BE2C (cell line): ENCODE results near the gene CAMTA1.

Experiments
- DNase-seq: peaks from one replicate; pipeline ENCODE4 v3.0.0-alpha.2; 2020
- H3K27me3 ChIP-seq: fragments of 250-450 bp; sonication (Bioruptor Pico); 2 replicates; pipeline ENCODE4 v1.5.1; 2020; ENCODE audit warnings: mild to moderate bottlenecking
- H3K36me3 ChIP-seq: fragments of 250-450 bp; sonication (Bioruptor Pico); 2 replicates; pipeline ENCODE4 v1.5.1; 2020; ENCODE audit warnings: mild to moderate bottlenecking
- H3K4me1 ChIP-seq: fragments of 250-450 bp; sonication (Bioruptor Pico); 2 replicates; pipeline ENCODE4 v1.5.1; 2020
- H3K4me3 ChIP-seq: 2 replicates; pipeline ENCODE4 v1.5.1; 2011; ENCODE audit warnings: low read depth, low read length
- H3K9me3 ChIP-seq: fragments of 250-450 bp; sonication (Bioruptor Pico); 2 replicates; pipeline ENCODE4 v1.5.1; 2020
- CTCF ChIP-seq: IDR thresholded peaks from 2 replicates; pipeline ENCODE4 v1.5.1; 2012; ENCODE audit warnings: mild to moderate bottlenecking, low read depth, low read length

Gene CAMTA1

GRCh38 chr1:7611421-7612010 is 826.3 kb downstream of the CAMTA1 start:
- H3K4me1 ChIP-seq: peaks cover 21% of the 10 kb centered on the region
- TF ChIP-seq CTCF: no peak
- no peaks in the 10 kb centered on the region for H3K27me3 ChIP-seq
- H3K36me3 ChIP-seq: no peaks in the 10 kb centered on the region
- DNase-seq: no peak
- no peaks in the 10 kb centered on the region for H3K9me3 ChIP-seq
- H3K4me3 ChIP-seq: no peak overlapping the region

GRCh38 chr1:7613106-7613850 is 828.0 kb downstream of the CAMTA1 start:
- H3K27me3 ChIP-seq: no peaks in the 10 kb centered on the region
- H3K36me3 ChIP-seq: no peaks in the 10 kb centered on the region
- H3K4me1 ChIP-seq: peaks cover 29% of the 10 kb centered on the region
- TF ChIP-seq CTCF: no peak
- DNase-seq: no peak
- no peaks in the 10 kb centered on the region for H3K9me3 ChIP-seq
- no peak overlapping the region for H3K4me3 ChIP-seq

- H3K4me3 ChIP-seq: no peak overlapping the region
- TF ChIP-seq CTCF: no peak
- no peaks in the 10 kb centered on the region for H3K36me3 ChIP-seq
- H3K9me3 ChIP-seq: no peaks in the 10 kb centered on the region
- DNase-seq: no peak
- H3K27me3 ChIP-seq: no peaks in the 10 kb centered on the region
- peaks cover 29% of the 10 kb centered on the region for H3K4me1 ChIP-seq
These were observed 828.6 kb downstream of the CAMTA1 start for GRCh38 chr1:7613851-7614205.

GRCh38 chr1:7614576-7615074 is 829.4 kb downstream of the CAMTA1 start:
- Histone ChIP-seq H3K27me3 (no peaks in the 10 kb centered on the region), H3K4me3 (no peak overlapping the region), H3K4me1 (peaks cover 25% of the 10 kb centered on the region), H3K9me3 (no peaks in the 10 kb centered on the region), H3K36me3 (no peaks in the 10 kb centered on the region)
- DNase-seq: no peak
- no peak for TF ChIP-seq CTCF

- no peaks in the 10 kb centered on the region for H3K9me3 ChIP-seq
- H3K4me1 ChIP-seq: peaks cover 25% of the 10 kb centered on the region
- no peaks in the 10 kb centered on the region for H3K36me3 ChIP-seq
- no peak for DNase-seq
- no peak overlapping the region for H3K4me3 ChIP-seq
- H3K27me3 ChIP-seq: no peaks in the 10 kb centered on the region
- no peak for TF ChIP-seq CTCF
These were observed 829.9 kb downstream of the CAMTA1 start for GRCh38 chr1:7615138-7615537.
